NT2/D1 (cell line): Measurements from ENCODE around the gene TMEM231.

Experiments used
- SUZ12 ChIP-seq: IDR thresholded peaks from 2 replicates; pipeline ENCODE4 v1.6.1; 2011; ENCODE audit not compliant: insufficient read length, insufficient read depth; ENCODE audit errors: extremely low read depth
- YY1 ChIP-seq: IDR thresholded peaks from 2 replicates; pipeline ENCODE4 v1.6.1; 2011; ENCODE audit not compliant: insufficient read length, insufficient read depth
- ZNF274 ChIP-seq: IDR thresholded peaks from 2 replicates; pipeline ENCODE4 v1.6.1; 2011; ENCODE audit warnings: mild to moderate bottlenecking, low read depth, low read length

DNA sequence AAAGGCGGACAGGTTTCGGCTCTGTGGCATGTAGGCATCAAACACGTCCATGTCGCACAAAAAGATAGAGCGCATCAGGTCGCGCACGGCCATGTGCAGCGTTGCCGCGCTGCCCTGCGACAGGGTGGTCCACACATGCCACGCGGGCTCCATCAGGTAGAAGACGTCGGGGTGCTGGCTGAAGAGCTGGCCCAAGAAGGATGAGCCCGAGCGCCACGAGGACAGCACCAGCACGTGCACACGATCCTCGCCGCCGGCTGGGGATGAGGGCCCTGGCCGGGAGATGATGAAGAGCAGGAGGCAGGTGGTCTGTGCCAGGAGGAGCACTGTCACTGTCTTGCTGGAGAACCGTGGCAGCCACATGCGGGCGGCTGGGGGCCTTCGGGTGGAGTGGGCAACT, 26.1 kb downstream of the TMEM231 start:
- TF ChIP-seq YY1 (no peak), ZNF274 (no peak), SUZ12 (no peak)
